Spinal cord (tissue), 10 donors: Measurements from ENCODE around the gene SETDB1. TPM values are rescaled to one million over a fixed set of nuclear protein-coding genes. Genes with fewer than 3 reads are reported as not detected.

Experiments
- DNase-seq, 6 donors: peaks; one replicate each; pipeline versions ENCODE4 v3.0.0 to v3.0.0-alpha.2; 2013 to 2015; ENCODE audit warnings: low spot score in 6 of 6, low read depth in 4 of 6
- H3K27ac ChIP-seq: one replicate; pipeline ENCODE4 v1.5.1; 2013; ENCODE audit warnings: low read depth, low read length, control low read depth
- H3K27me3 ChIP-seq: one replicate; pipeline ENCODE4 v1.6.1; 2013; ENCODE audit warnings: low read length; ENCODE audit not compliant: control insufficient read depth, insufficient read depth
- H3K36me3 ChIP-seq: one replicate; pipeline ENCODE4 v1.6.1; 2013; ENCODE audit warnings: low read length; ENCODE audit not compliant: control insufficient read depth, insufficient read depth
- H3K4me1 ChIP-seq: one replicate; pipeline ENCODE4 v1.6.1; 2013; ENCODE audit warnings: low read length; ENCODE audit not compliant: control insufficient read depth, insufficient read depth
- H3K4me3 ChIP-seq: one replicate; pipeline ENCODE4 v1.5.1; 2013; ENCODE audit warnings: low read depth, low read length, control low read depth
- H3K9me3 ChIP-seq: one replicate; pipeline ENCODE4 v1.6.1; 2013; ENCODE audit warnings: low read length; ENCODE audit not compliant: control insufficient read depth, insufficient read depth
- WGBS: methylation state at CpG from one replicate; pipeline ENCODE4 v1.1.5; 2013; ENCODE audit warnings: missing lambda C conversion rate; ENCODE audit not compliant: insufficient coverage; 5-methylcytosine and 5-hydroxymethylcytosine counted together
- polyA plus RNA-seq, 2 donors: library from polyadenylated mRNA; unstranded; fragments of 120-200 nt; gene quantifications; one replicate each; pipeline ENCODE4 v1.2.1, GENCODE V29; 2013; ENCODE audit not compliant: insufficient read length in 2 of 2
- total RNA-seq, 2 donors: library from RNA; depleted of rRNA in 1 of 2; stranded (reverse); fragments of 120-200 nt in 1 of 2; fragments of >200 nt in 1 of 2; gene quantifications; one replicate each; pipeline versions ENCODE4 v1.2.3 to v1.2.4, GENCODE V29; 2013 to 2014
- donor health status: healthy.

Gene SETDB1
- total and polyA plus RNA-seq, 4 donors, result 39.7 to 58.6 (median 47.7) TPM

GRCh38 chr1:151005729-151006319 is 79.7 kb downstream of the SETDB1 start:
- Histone ChIP-seq H3K4me1 (peaks cover 54% of the 10 kb centered on the region), H3K4me3 (peak overlapping the region; percentile 72), H3K36me3 (peaks cover 12% of the 10 kb centered on the region), H3K9me3 (no peaks in the 10 kb centered on the region), H3K27me3 (no peaks in the 10 kb centered on the region), H3K27ac (peak overlapping the region; percentile 97)
- peak in 1 of 6 donors; percentile 18 for DNase-seq
- 40% methylated on average over 1 of the region's 4 CpGs for WGBS

- H3K4me1 ChIP-seq, result peaks cover 54% of the 10 kb centered on the region
- no peaks in the 10 kb centered on the region for H3K27me3 ChIP-seq
- H3K27ac ChIP-seq, result peak within 1 kb of the TSS; percentile 97
These were observed 80.3 kb downstream of the SETDB1 start, which contains the start of gene MINDY1 for GRCh38 chr1:151006327-151007052. MINDY1 (minus strand) TSS chr1:151006902; CDS start chr1:151002617, 4,285 bp downstream.

DNA sequence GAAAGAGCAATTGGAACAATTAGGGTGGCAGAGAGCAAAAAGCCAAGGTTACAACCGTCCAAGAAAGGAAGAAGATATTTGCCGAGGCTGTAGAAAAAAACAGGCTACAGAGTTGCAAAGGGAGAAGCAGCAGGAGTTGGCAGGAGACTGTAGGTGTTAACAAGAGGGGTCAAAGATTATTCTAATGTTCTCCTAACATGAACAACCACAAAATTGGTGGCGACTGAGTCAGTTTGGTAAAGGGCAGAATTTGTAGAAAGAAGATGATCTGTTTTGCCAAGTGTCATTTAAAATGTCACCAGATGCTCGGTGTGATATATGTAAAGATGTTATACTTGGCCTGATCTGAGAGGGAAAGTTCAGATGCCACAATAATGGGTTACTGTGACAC is 81.7 kb downstream of the SETDB1 start:
- peaks cover 2% of the 10 kb centered on the region for H3K36me3 ChIP-seq
- H3K4me3 ChIP-seq, result peak overlapping the region; percentile 97
- no peaks in the 10 kb centered on the region for H3K27me3 ChIP-seq
- peak overlapping the region; percentile 97 for H3K27ac ChIP-seq
- H3K4me1 ChIP-seq, result peaks cover 59% of the 10 kb centered on the region
- WGBS, result 0% methylated on average over 1 of the region's 4 CpGs
- H3K9me3 ChIP-seq, result no peaks in the 10 kb centered on the region
- no peak for DNase-seq

More at GRCh38 chr1:151006327-151007052, 80.3 kb downstream of the SETDB1 start, which contains the start of gene MINDY1:
- Histone ChIP-seq H3K36me3 (peaks cover 7% of the 10 kb centered on the region), H3K9me3 (no peaks in the 10 kb centered on the region), H3K4me3 (peak within 1 kb of the TSS; percentile 97)
- DNase-seq, result peak in 5 of 6 donors; percentile 62 to 94 (median 64)
- 2% methylated on average over 10 of the region's 18 CpGs for WGBS

- peak within 1 kb of the TSS; percentile 97 for H3K27ac ChIP-seq
- H3K4me1 ChIP-seq, result peaks cover 59% of the 10 kb centered on the region
These were observed 82.4 kb downstream of the SETDB1 start, which contains the start of gene PRUNE1 for GRCh38 chr1:151008244-151009205. PRUNE1 (plus strand) TSS chr1:151008449; CDS start chr1:151008633, 184 bp downstream.

GRCh38 chr1:151009206-151009587 is 83.0 kb downstream of the SETDB1 start:
- H3K27ac ChIP-seq, result peak overlapping the region; percentile 97
- no peak for DNase-seq
- no peaks in the 10 kb centered on the region for H3K27me3 ChIP-seq
- H3K36me3 ChIP-seq, result peaks cover 5% of the 10 kb centered on the region
- H3K4me3 ChIP-seq, result peak overlapping the region; percentile 97
- no peaks in the 10 kb centered on the region for H3K9me3 ChIP-seq
- WGBS, result 18% methylated on average over 1 of the region's 3 CpGs
- peaks cover 56% of the 10 kb centered on the region for H3K4me1 ChIP-seq

More at GRCh38 chr1:151008244-151009205, 82.4 kb downstream of the SETDB1 start, which contains the start of gene PRUNE1:
- peak within 1 kb of the TSS; percentile 97 for H3K4me3 ChIP-seq
- H3K36me3 ChIP-seq, result peaks cover 5% of the 10 kb centered on the region
- WGBS, result under 1% methylated on average over 57 of the region's 69 CpGs
- no peaks in the 10 kb centered on the region for H3K27me3 ChIP-seq
- H3K9me3 ChIP-seq, result no peaks in the 10 kb centered on the region
- DNase-seq, result peak; percentile 92 to 99 (median 94)

DNA sequence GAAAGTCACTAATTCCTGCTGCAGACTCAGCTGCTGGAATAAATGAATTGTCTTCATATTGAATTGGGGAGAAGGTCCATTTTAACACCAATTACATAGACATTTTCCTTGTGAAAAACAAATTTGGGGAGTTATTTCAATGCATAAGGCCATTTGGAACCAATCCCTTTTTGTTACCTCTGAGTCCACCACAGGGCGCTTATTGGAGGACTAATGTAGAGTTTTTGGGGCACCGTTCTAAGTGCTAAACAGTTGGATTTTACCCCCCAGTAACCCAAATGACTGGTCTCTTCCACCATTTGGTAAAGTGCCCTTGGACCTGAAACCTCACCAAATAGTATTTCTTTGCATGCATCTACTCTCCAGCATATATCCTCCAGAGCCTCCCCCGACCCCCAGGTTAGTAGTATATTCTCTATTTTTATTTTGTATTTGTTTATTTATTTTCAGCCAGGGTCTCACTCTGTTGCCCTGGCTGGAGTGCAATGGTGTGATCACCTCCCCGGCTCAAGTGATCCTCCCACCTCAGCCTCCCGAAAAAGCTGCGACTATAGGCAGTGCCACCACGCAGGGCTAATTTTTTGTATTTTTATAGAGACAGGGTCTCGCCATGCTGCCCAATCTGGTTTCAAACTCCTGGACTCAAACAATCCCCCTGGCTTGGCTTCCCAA is 83.6 kb downstream of the SETDB1 start:
- Histone ChIP-seq H3K9me3 (no peaks in the 10 kb centered on the region), H3K27me3 (no peaks in the 10 kb centered on the region), H3K36me3 (peaks cover 5% of the 10 kb centered on the region), H3K4me3 (peak overlapping the region; percentile 97), H3K4me1 (peaks cover 52% of the 10 kb centered on the region), H3K27ac (no peak overlapping the region)
- WGBS, result 100% methylated on average over 1 of the region's 8 CpGs
- DNase-seq, result no peak

- WGBS, result 100% methylated on average over 2 of the region's 3 CpGs
- H3K36me3 ChIP-seq, result peaks cover 5% of the 10 kb centered on the region
- H3K27ac ChIP-seq, result no peak overlapping the region
- H3K9me3 ChIP-seq, result no peaks in the 10 kb centered on the region
- peaks cover 47% of the 10 kb centered on the region for H3K4me1 ChIP-seq
- no peak for DNase-seq
- H3K27me3 ChIP-seq, result no peaks in the 10 kb centered on the region
- H3K4me3 ChIP-seq, result no peak overlapping the region
These were observed 84.2 kb downstream of the SETDB1 start for GRCh38 chr1:151010346-151010726.

DNA sequence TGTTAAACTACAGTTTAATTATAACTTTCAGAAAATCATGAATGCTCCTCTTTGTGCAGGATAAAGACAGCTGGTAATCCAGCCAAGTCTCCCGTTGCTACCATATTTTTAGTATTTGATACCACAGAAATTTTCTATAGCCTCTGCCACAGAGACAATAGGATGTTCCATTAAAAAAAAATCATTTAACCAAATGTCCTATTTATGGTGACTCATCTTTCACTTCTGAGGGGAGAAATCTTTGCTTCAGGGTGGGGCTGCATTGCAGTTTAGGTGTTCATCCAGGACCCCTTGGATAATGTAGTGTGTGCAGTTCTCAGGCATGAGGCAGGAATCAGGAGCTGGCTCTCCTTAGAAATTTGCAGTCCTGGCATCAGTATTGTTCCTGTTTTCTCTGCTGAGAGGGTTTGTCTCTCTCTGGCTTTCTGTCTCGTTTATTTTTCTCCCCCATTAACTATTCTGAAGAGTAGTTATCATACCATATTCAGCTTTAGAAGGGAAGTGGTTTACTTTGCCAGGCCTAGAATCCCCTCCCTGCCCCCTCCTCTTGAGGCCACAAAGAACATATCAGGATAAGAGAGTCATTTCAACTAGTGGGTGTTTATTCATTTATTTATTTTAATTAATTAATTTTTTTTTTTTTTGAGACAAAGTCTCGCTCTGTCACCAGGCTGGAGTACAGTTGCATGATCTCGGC is 85.1 kb downstream of the SETDB1 start:
- Histone ChIP-seq H3K27me3 (no peaks in the 10 kb centered on the region), H3K4me3 (no peak overlapping the region), H3K27ac (no peak overlapping the region), H3K4me1 (peaks cover 44% of the 10 kb centered on the region), H3K9me3 (no peaks in the 10 kb centered on the region), H3K36me3 (peaks cover 5% of the 10 kb centered on the region)
- WGBS, result 72% methylated on average over 2 of the region's 4 CpGs
- no peak for DNase-seq
